Measurements from ENCODE around the gene S100A6.
"Not testable (repeated sequence)": the region's sequence is repeated elsewhere in the genome, so short reads cannot be mapped to it uniquely, and the experiment has no call there.

Gene S100A6

DNA sequence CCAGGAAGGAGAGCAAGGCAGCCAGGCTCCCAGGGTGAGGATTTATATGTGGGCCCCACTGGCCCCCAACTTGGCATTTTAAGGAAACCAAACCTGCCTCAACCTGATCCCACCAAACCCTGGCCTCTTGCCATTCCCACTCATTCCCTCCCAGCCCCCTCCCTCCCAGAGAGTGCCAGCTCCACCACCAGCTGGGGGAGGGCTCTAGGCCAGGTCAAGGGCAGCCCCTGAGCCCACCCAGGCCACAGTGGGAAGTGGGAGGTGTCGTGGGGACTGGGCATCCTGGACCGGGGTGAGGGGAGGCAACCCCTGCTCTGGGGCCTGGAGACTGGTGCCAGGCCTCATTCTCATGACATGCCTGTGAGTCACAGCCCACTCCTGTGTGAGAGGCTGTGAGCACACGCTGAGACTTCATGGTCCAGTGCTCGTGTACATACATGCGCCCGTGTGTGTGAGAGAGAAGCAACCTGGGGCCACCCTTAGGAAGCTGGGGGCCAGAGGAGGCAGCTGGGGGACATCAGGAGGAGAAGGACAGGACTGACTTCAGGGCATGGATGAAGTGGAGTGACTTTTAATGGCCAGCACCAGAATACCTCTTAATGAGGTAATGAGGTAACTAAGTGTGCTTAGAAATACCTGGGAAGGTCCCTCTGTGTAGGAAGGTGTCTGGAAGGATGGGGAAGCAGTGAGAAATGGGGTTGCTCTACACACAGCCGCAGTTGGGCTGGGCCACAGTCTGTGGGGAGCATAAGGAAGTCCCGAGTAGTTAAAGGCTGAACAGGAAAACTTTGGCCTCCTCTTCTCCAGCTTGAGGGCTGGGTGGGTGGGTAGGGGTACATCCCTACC is 30.0 kb upstream of the S100A6 start, which contains the start of gene S100A2:
Gene S100A2 (minus strand): TSS at position 316 of the 846 bp plus-strand sequence. CDS start 1,967 bp downstream, outside the sequence.
- peak within 1 kb of the TSS; percentile 86 for H4K12ac ChIP-seq (ENCODE audit: low read depth, low read length)
- H3K4me3 ChIP-seq (ENCODE audit: low read depth, low read length), result no peak within 1 kb of the TSS
- peak within 1 kb of the TSS; percentile 100 for H3K27ac ChIP-seq (ENCODE audit: low read depth, low read length)
- H3K27me3 ChIP-seq (ENCODE audit: insufficient read depth, low read length), result no peaks in the 10 kb centered on the region
- peak within 1 kb of the TSS; percentile 98 for H3K14ac ChIP-seq (ENCODE audit: low read length)
- H3K36me3 ChIP-seq (ENCODE audit: control insufficient read depth in 1 of 2, insufficient read depth in 2 of 2, low read length in 2 of 2), result no peaks in the 10 kb centered on the region
- peak within 1 kb of the TSS; percentile 100 for H4K91ac ChIP-seq (ENCODE audit: low read depth, low read length)
- peaks cover 59% of the 10 kb centered on the region for H3K79me1 ChIP-seq (ENCODE audit: low read length)
- peak within 1 kb of the TSS; percentile 97 for H3K4ac ChIP-seq (ENCODE audit: low read depth, low read length)
- H2BK5ac ChIP-seq (ENCODE audit: low read depth, low read length, poor library complexity), result peak within 1 kb of the TSS; percentile 100
- no peak within 1 kb of the TSS for H3K9ac ChIP-seq (ENCODE audit: low read length)
- H3K9me3 ChIP-seq (ENCODE audit: insufficient read depth, low read depth, low read length), result no peaks in the 10 kb centered on the region
- no CpG with 5 or more reads among the region's 8 CpGs for WGBS (ENCODE audit: extremely low coverage, insufficient coverage, insufficient read length)
- peak within 1 kb of the TSS; percentile 30 for H3K4me2 ChIP-seq (ENCODE audit: low read length)
- peak within 1 kb of the TSS; percentile 94 for H4K8ac ChIP-seq (ENCODE audit: low read depth, low read length)
- H3K23ac ChIP-seq (ENCODE audit: low read length), result no peak within 1 kb of the TSS
- peak within 1 kb of the TSS; percentile 100 for H2BK120ac ChIP-seq (ENCODE audit: insufficient read depth, low read length, poor library complexity)
- peak within 1 kb of the TSS; percentile 98 for H3K18ac ChIP-seq (ENCODE audit: low read length)
- peak within 1 kb of the TSS; percentile 84 for H2AFZ ChIP-seq (ENCODE audit: insufficient read depth, low read length, poor library complexity)
- peaks cover 42 to 56% of the 10 kb centered on the region in 2 experiments for H3K4me1 ChIP-seq (ENCODE audit: control insufficient read depth in 1 of 2, insufficient read depth in 2 of 2, low read length in 2 of 2)
- H3K79me2 ChIP-seq (ENCODE audit: control insufficient read depth, insufficient read depth, low read length, poor library complexity), result peaks cover 16% of the 10 kb centered on the region
- peak within 1 kb of the TSS; percentile 99 for H2AK5ac ChIP-seq (ENCODE audit: low read length)
- H2BK12ac ChIP-seq (ENCODE audit: low read length), result peak within 1 kb of the TSS; percentile 99
- DNase-seq, result peak; percentile 77 to 78

DNA sequence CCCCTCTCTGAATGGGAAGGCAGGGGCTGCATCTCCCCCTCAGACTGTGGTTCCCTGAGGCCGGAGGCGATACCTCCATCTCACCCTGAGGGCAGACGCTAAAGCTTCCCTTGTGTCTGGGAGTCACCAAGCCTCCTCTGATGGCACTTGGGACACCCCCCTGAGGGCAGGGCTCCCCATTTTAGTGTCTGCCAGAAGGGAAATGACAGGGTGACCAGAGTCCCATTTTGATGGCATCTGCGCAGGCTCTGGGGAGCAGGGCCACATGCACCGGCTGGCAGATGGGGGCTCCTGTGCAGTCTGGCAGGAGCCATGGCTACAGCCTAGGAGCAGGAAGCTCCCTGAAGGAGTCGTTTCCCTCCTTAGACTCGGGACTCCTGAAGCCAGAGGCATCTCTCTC is 28.2 kb upstream of the S100A6 start:
- Histone ChIP-seq H2BK12ac (ENCODE audit: low read length) (peak overlapping the region; percentile 99), H4K91ac (ENCODE audit: low read depth, low read length) (peak overlapping the region; percentile 97), H3K9me3 (ENCODE audit: insufficient read depth, low read depth, low read length) (no peaks in the 10 kb centered on the region), H3K27ac (ENCODE audit: low read depth, low read length) (no peak overlapping the region), H2BK5ac (ENCODE audit: low read depth, low read length, poor library complexity) (peak overlapping the region; percentile 28), H3K18ac (ENCODE audit: low read length) (peak overlapping the region; percentile 40), H2AK5ac (ENCODE audit: low read length) (peak overlapping the region; percentile 65), H3K23ac (ENCODE audit: low read length) (no peak overlapping the region), H3K79me1 (ENCODE audit: low read length) (peaks cover 51% of the 10 kb centered on the region), H3K4me2 (ENCODE audit: low read length) (peak overlapping the region; percentile 2), H3K14ac (ENCODE audit: low read length) (peak overlapping the region; percentile 80), H3K36me3 (ENCODE audit: control insufficient read depth in 1 of 2, insufficient read depth in 2 of 2, low read length in 2 of 2) (no peaks in the 10 kb centered on the region), H3K9ac (ENCODE audit: low read length) (no peak overlapping the region), H2AFZ (ENCODE audit: insufficient read depth, low read length, poor library complexity) (no peak overlapping the region), H3K4ac (ENCODE audit: low read depth, low read length) (peak overlapping the region; percentile 47), H4K12ac (ENCODE audit: low read depth, low read length) (no peak overlapping the region), H3K4me1 (ENCODE audit: control insufficient read depth in 1 of 2, insufficient read depth in 2 of 2, low read length in 2 of 2) (peaks cover 41 to 52% of the 10 kb centered on the region in 2 experiments), H3K4me3 (ENCODE audit: low read depth, low read length) (peak overlapping the region; percentile 14), H3K79me2 (ENCODE audit: control insufficient read depth, insufficient read depth, low read length, poor library complexity) (peaks cover 16% of the 10 kb centered on the region), H4K8ac (ENCODE audit: low read depth, low read length) (peak overlapping the region; percentile 50), H3K27me3 (ENCODE audit: insufficient read depth, low read length) (no peaks in the 10 kb centered on the region), H2BK120ac (ENCODE audit: insufficient read depth, low read length, poor library complexity) (peak overlapping the region; percentile 97)
- WGBS (ENCODE audit: extremely low coverage, insufficient coverage, insufficient read length), result no CpG with 5 or more reads among the region's 7 CpGs
- no peak for DNase-seq

DNA sequence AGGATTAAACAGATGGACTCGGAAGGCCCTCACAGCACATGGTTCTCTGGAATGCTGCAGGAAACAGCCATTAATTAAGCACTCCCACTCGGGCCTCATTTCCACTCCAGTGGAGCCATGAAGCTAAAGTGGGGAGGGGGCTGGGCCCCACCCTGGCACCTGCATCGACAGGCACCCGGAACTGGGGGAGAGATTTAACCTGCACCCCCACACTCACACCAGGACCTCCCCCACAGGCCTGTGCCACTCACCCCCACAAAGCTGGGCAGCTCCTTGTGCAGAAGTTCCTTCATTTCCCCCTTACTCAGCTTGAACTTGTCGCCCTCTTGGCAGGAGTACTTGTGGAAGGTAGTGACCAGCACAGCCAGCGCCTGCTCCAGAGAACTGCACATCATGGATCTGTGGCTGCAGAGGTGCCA is 27.7 kb upstream of the S100A6 start:
- Histone ChIP-seq H3K79me1 (ENCODE audit: low read length) (peaks cover 48% of the 10 kb centered on the region), H2AK5ac (ENCODE audit: low read length) (peak overlapping the region; percentile 65), H4K91ac (ENCODE audit: low read depth, low read length) (peak overlapping the region; percentile 97), H3K4me3 (ENCODE audit: low read depth, low read length) (peak overlapping the region; percentile 19), H4K12ac (ENCODE audit: low read depth, low read length) (no peak overlapping the region), H3K36me3 (ENCODE audit: control insufficient read depth in 1 of 2, insufficient read depth in 2 of 2, low read length in 2 of 2) (no peaks in the 10 kb centered on the region), H3K4ac (ENCODE audit: low read depth, low read length) (peak overlapping the region; percentile 16), H3K4me1 (ENCODE audit: control insufficient read depth in 1 of 2, insufficient read depth in 2 of 2, low read length in 2 of 2) (peaks cover 39 to 48% of the 10 kb centered on the region in 2 experiments), H2BK5ac (ENCODE audit: low read depth, low read length, poor library complexity) (peak overlapping the region; percentile 28), H2AFZ (ENCODE audit: insufficient read depth, low read length, poor library complexity) (no peak overlapping the region), H3K4me2 (ENCODE audit: low read length) (peak overlapping the region; percentile 2), H3K79me2 (ENCODE audit: control insufficient read depth, insufficient read depth, low read length, poor library complexity) (peaks cover 16% of the 10 kb centered on the region), H4K8ac (ENCODE audit: low read depth, low read length) (peak overlapping the region; percentile 50), H3K27ac (ENCODE audit: low read depth, low read length) (no peak overlapping the region), H3K9ac (ENCODE audit: low read length) (no peak overlapping the region), H3K14ac (ENCODE audit: low read length) (peak overlapping the region; percentile 80), H3K9me3 (ENCODE audit: insufficient read depth, low read depth, low read length) (no peaks in the 10 kb centered on the region), H3K27me3 (ENCODE audit: insufficient read depth, low read length) (no peaks in the 10 kb centered on the region), H2BK120ac (ENCODE audit: insufficient read depth, low read length, poor library complexity) (peak overlapping the region; percentile 97), H3K18ac (ENCODE audit: low read length) (peak overlapping the region; percentile 32), H2BK12ac (ENCODE audit: low read length) (peak overlapping the region; percentile 99), H3K23ac (ENCODE audit: low read length) (no peak overlapping the region)
- WGBS (ENCODE audit: extremely low coverage, insufficient coverage, insufficient read length), result no CpG with 5 or more reads among the region's 6 CpGs
- DNase-seq, result no peak

DNA sequence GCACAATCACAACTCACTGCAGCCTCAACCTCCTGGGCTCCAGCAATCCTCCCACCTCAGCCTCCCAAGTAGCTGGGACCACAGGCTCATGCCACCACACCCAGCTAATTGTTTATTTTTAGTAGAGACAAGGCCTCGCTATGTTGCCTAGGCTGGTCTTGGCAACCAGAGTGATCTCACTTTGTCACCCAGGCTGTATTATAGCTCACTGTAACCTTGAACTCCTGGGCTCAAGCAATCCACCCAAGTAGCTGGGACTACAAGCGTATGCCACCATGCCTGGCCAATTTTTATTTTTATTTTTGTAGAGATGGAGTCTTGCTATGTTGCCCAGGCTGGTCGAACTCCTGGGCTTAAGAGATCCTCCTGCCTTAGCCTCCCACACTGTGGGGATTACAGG is 26.2 kb upstream of the S100A6 start:
- not testable (repeated sequence) for H3K9me3 ChIP-seq (ENCODE audit: insufficient read depth, low read depth, low read length); DNase-seq; H2AK5ac ChIP-seq (ENCODE audit: low read length); H2BK120ac ChIP-seq (ENCODE audit: insufficient read depth, low read length, poor library complexity); H3K36me3 ChIP-seq (ENCODE audit: control insufficient read depth in 1 of 2, insufficient read depth in 2 of 2, low read length in 2 of 2); H4K12ac ChIP-seq (ENCODE audit: low read depth, low read length); H2BK5ac ChIP-seq (ENCODE audit: low read depth, low read length, poor library complexity); H3K18ac ChIP-seq (ENCODE audit: low read length); H4K8ac ChIP-seq (ENCODE audit: low read depth, low read length); H3K27me3 ChIP-seq (ENCODE audit: insufficient read depth, low read length); H2AFZ ChIP-seq (ENCODE audit: insufficient read depth, low read length, poor library complexity); H3K14ac ChIP-seq (ENCODE audit: low read length); H3K23ac ChIP-seq (ENCODE audit: low read length); H3K9ac ChIP-seq (ENCODE audit: low read length); H3K4ac ChIP-seq (ENCODE audit: low read depth, low read length); H3K4me3 ChIP-seq (ENCODE audit: low read depth, low read length); H3K4me2 ChIP-seq (ENCODE audit: low read length); H2BK12ac ChIP-seq (ENCODE audit: low read length); H3K27ac ChIP-seq (ENCODE audit: low read depth, low read length)
- Histone ChIP-seq H4K91ac (ENCODE audit: low read depth, low read length) (peak overlapping the region; percentile 21), H3K4me1 (ENCODE audit: control insufficient read depth in 1 of 2, insufficient read depth in 2 of 2, low read length in 2 of 2) (peaks cover 32 to 38% of the 10 kb centered on the region in 2 experiments), H3K79me1 (ENCODE audit: low read length) (peaks cover 33% of the 10 kb centered on the region), H3K79me2 (ENCODE audit: control insufficient read depth, insufficient read depth, low read length, poor library complexity) (peaks cover 10% of the 10 kb centered on the region)
- no CpG with 5 or more reads among the region's 3 CpGs for WGBS (ENCODE audit: extremely low coverage, insufficient coverage, insufficient read length)
